Right forelimb (tissue), 1 donor: Measurements from ENCODE around the gene CALHM3.

Experiments used
- DNase-seq: peaks from one replicate; pipeline ENCODE4 v3.0.0-alpha.2; 2018

Gene CALHM3

DNA sequence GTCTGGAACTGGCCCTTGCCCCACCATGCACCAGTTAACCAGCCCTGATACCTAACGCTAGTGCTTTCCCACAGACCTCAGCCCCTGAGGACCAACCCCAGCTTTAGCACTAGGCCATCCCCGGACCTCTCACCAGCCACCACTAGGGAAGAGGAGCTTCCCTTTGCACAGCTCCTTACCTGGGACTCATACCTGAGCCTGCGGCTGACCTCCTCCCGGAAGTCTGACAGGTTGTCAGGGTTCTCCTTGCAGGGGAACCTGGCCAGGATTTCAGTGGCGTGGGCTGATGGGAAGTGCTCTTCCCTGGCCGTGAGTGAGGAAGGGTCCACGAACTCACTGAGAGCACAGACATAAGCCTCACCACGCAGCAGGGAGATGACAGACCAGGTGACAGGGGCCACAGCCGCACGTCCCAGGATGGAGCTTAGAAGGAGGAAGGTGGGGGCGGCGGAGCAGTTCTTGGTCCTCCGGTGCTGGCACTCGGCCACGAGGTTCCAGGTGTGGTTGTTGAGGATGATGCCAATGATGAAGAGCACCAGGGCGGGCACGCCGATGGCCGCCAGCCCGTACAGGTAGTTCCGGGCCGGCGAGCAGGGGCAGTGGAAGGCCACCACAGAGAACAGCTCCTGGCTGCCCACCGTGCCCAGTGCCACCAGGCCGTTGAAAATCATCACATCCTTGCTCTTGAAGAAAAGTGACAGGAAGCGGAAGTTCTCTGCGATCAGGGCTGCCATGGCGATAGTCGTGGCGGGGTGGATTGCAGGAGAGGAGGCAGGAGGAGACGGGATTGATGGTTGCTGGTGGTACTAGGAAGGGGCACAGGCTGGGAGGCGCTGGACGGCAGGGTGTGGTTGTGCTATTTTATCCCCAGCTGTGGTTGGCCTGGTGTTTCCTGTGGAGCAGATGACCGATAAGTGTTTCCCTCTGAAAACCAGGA is 29.6 kb downstream of the CALHM3 start:
- DNase-seq = no peak

DNA sequence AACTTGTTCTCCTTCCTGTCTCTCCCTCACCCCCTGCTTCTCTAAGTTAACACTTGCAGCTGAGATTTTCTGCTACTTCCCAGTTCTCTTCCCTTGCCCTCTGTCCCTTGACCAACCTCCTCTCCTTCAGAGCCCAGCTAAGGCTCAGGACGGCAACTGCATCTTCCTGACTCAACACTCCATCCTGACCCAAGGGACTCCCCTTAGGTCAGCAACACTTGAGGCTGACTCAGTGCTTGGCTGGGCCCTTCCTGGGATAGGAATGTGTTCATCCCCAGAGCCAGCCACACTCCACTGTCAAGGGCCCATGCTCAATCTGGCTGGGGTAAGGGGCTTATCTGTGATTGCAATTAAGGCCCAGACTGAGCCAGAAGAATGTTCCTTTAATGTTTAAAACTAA is 30.3 kb downstream of the CALHM3 start:
- no peak for DNase-seq

- DNase-seq = no peak
These were observed 31.9 kb downstream of the CALHM3 start for GRCh38 chr10:103447187-103447586.

- DNase-seq = no peak
These were observed 33.1 kb downstream of the CALHM3 start for GRCh38 chr10:103445767-103446567.

GRCh38 chr10:103445366-103445765 is 33.7 kb downstream of the CALHM3 start:
- no peak for DNase-seq

- no peak for DNase-seq
These were observed 34.6 kb downstream of the CALHM3 start for GRCh38 chr10:103444478-103444877.

DNA sequence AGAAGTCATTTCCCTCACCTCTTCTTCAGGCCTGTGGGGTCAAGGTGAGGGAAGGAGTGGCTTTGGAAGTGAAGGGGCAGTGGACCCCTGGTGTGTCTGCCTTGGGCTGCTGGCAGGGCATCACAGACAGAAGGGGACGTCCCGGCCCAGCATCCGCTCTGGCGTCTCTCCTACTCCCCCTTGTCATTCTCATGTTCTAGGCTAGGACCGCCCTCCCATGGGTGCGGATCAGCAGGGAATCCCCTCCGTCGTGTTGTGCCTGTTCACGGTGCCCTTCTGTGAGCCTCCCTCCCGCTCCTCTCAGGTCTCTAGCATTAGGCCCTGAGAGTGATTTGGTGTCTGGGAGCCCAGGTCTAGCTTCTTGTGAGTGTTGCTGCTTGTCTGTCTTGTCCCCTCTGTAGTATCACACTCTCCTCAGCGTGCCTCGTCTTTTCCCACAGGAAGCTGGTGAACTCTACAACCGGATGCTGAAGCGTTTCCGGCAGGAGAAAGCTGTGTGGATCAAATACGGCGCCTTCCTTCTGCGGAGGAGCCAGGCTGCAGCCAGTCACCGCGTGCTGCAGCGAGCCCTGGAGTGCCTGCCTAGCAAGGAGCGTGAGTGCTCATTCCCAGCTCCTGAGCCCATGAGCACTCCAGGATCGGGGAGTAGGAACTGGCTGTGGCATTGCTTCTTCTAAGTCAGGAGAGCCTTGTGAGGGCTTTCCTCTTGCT is 35.4 kb downstream of the CALHM3 start:
- no peak for DNase-seq

GRCh38 chr10:103442031-103442461 is 37.0 kb downstream of the CALHM3 start:
- DNase-seq = no peak

DNA sequence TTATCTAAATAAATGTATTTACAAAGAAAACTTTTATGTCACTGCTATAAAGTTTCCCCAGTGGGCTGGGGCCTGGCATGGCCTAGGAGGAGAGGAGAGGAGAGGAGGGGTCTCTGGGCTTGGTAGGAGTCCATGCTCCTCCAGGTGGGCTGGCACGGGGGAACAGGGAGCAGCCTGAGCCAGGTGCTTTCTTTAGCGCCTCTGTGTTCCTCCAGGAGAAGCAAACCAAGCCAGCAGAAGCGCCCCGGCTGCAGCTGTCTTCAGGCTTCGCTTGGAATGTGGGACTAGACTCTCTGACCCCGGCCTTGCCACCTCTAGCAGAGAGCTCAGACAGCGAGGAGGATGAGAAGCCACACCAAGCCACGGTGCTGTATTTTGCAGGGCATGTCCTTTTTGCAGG is 37.4 kb downstream of the CALHM3 start:
- DNase-seq = no peak

DNA sequence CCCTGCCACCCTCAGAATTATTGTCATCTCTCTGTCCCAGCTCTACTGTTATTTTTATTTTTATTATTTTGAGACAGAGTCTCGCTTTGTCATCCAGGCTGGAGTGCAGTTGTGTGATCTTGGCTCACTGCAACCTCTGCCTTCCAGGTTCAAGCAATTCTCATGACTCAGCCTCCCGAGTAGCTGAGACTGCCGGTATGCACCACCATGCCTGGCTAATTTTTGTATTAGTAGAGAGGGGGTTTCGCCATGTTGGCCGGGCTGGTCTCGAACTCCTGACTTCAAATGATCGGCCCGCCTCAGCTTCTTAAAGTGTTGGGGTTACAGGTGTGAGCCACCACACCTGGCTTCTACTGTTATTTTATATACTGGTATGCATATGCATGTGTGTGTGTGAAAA is 37.8 kb downstream of the CALHM3 start:
- no peak for DNase-seq

- no peak for DNase-seq
These were observed 38.6 kb downstream of the CALHM3 start for GRCh38 chr10:103440416-103440815.

DNA sequence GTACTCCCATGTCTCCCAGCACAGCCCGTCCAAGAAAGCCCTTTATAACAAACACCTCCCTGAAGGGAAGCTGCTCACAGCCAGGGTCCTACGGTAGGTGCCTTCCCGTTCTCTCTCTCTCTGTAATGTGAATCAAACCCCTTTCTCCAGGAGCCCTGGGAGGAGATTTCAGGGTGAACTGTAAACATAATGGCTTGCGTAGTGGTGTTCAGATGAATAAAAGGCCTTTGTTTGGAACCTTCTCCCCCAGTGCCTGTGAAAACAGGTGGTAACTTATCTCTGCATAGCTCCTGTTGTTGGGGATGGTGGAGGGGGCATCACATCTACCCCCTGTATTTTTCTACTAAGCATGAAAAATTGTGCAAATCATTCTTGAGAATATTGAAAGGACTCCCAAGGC is 39.3 kb downstream of the CALHM3 start:
- no peak for DNase-seq

GRCh38 chr10:103433858-103434257 is 45.2 kb downstream of the CALHM3 start:
- DNase-seq = no peak

GRCh38 chr10:103431902-103432301 is 47.1 kb downstream of the CALHM3 start:
- no peak for DNase-seq

GRCh38 chr10:103429647-103430046 is 49.4 kb downstream of the CALHM3 start:
- no peak for DNase-seq

DNA sequence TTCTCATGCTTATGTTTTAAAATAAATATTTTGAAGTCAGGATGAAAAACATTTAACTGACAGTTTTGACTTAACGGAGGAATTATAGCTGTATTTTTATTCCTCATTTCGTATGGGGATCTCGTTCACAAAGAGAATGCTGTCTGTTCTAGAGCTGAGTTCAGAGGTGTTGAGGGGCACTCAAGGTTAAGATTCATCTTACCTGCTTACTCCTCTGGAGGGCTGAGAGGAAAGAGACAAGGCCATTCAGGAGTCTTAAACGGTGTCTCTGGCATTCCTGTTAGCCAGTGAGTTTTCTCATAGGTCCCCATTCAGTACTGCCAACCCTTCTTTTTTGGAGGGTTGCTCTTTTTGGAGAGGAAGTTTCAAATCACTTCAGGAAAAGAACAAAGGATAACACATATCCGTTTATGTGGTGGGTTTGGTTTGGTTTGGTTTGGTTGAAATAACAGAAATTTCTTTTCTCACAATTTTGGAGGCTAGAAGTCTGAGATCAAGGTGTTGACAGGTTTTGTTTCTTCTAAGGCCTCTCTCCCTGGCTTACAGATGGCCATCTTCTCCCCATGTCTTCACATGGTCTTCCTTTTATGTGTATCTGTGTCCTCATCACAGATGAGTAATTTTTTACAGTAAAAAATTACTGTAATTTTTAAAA is 49.9 kb downstream of the CALHM3 start:
- no peak for DNase-seq

DNA sequence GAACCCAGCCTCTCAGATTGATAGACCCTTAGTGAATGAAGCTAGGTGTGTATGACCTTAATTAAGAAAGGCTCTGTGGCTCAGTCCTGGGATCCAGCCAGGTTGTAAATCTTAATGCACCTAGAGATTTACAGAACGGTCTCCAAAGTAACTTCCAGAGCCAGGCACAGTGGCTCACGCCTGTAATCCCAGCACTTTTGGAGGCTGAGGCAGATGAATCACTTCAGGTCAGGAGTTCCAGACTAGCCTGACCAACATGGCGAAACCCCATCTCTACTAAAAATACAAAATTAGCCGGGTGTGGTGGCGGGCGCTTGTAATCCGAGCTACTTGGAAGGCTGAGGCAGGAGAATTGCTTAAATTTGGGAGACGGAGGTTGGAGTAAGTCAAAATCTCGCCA is 51.2 kb downstream of the CALHM3 start:
- no peak for DNase-seq

DNA sequence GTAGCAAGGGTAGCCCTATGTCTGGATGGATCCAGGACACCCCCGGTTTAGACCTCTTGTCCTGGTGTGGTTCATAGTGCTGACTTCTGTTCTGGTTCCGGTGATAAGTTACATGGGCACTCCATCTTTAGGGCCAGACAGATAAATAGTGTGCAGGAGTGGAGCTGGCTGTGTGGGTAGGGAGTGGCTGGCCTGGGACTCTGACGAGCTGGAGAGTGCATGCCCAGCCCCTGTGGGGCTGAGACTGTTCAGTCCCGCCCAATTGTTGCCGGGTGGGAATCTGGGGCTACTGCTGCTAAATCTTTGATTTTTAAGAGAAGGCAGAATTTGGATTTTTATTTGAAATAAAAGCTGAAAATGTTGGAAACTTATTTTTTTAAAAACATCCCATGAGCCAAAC is 55.3 kb downstream of the CALHM3 start:
- no peak for DNase-seq
